Measurements from ENCODE around the gene GRM4.

The GRM4 gene

DNA sequence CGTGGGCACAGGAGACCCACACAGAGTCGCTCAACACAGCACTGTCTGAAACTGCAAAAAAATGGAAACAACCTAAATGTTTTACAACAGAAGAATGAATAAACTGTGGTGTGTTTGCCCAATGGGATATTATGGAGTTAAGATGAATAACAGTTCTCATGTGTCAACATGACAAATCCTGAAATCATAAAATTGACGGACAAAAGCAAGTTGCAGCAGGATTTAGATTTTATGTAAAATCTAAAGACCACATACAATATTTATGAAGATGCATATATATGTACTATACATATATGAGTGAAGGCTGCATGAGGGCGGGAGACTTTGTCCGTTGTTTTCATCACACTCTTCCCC, 79.7 kb downstream of the GRM4 start:
- H3K4me3 ChIP-seq (ENCODE audit: low read depth in 1 of 5, low read length in 5 of 5) = no peak overlapping the region
- H3K9ac ChIP-seq (ENCODE audit: low read length in 5 of 5) = no peak overlapping the region
- no peaks in the 10 kb centered on the region for H3K9me3 ChIP-seq (ENCODE audit: control insufficient read depth in 5 of 5, low read length in 5 of 5)
- no peak overlapping the region for H3K27ac ChIP-seq (ENCODE audit: low read depth, low read length)
- H3K36me3 ChIP-seq (ENCODE audit: control insufficient read depth in 5 of 5, insufficient read depth in 5 of 5, low read length in 5 of 5) = no peaks in the 10 kb centered on the region
- peaks cover 43 to 74% (median 63%) of the 10 kb centered on the region in 5 donors for H3K27me3 ChIP-seq (ENCODE audit: control insufficient read depth in 5 of 5, insufficient read depth in 4 of 5, low read length in 5 of 5)
- H3K4me1 ChIP-seq (ENCODE audit: control insufficient read depth in 5 of 5, insufficient read depth in 5 of 5, low read length in 5 of 5) = peaks cover 0 to 14% (median 6%) of the 10 kb centered on the region in 5 donors

GRCh38 chr6:34065466-34066217, 80.2 kb downstream of the GRM4 start:
- Histone ChIP-seq H3K9ac (ENCODE audit: low read length in 5 of 5) (no peak overlapping the region), H3K36me3 (ENCODE audit: control insufficient read depth in 5 of 5, insufficient read depth in 5 of 5, low read length in 5 of 5) (no peaks in the 10 kb centered on the region), H3K9me3 (ENCODE audit: control insufficient read depth in 5 of 5, low read length in 5 of 5) (no peaks in the 10 kb centered on the region), H3K4me1 (ENCODE audit: control insufficient read depth in 5 of 5, insufficient read depth in 5 of 5, low read length in 5 of 5) (peaks cover 0 to 14% (median 6%) of the 10 kb centered on the region in 5 donors), H3K4me3 (ENCODE audit: low read depth in 1 of 5, low read length in 5 of 5) (no peak overlapping the region), H3K27ac (ENCODE audit: low read depth, low read length) (no peak overlapping the region), H3K27me3 (ENCODE audit: control insufficient read depth in 5 of 5, insufficient read depth in 4 of 5, low read length in 5 of 5) (peaks cover 43 to 72% (median 60%) of the 10 kb centered on the region in 5 donors)

DNA sequence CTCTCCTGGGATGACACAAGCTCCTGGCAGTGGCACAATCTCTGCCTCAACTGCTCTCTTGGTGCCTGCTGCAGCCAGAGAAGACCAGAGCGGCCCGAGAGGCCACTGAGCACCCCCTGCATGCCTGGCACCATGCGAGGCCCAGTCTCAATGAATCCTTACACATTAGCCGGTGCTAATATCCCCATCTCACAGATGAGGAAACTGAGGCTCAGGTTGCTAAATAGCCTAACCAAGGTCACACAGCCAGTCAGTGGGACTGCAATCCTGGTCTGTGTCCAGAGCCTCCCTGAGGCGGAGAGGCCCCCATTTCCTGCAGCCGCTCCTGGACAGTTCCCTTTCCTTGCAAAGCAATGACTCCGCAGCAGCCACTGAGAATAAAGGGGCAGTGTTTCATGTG, 81.2 kb downstream of the GRM4 start:
- Histone ChIP-seq H3K27ac (ENCODE audit: low read depth, low read length) (no peak overlapping the region), H3K36me3 (ENCODE audit: control insufficient read depth in 5 of 5, insufficient read depth in 5 of 5, low read length in 5 of 5) (no peaks in the 10 kb centered on the region), H3K9me3 (ENCODE audit: control insufficient read depth in 5 of 5, low read length in 5 of 5) (no peaks in the 10 kb centered on the region), H3K4me1 (ENCODE audit: control insufficient read depth in 5 of 5, insufficient read depth in 5 of 5, low read length in 5 of 5) (peaks cover 0 to 14% (median 6%) of the 10 kb centered on the region in 5 donors), H3K27me3 (ENCODE audit: control insufficient read depth in 5 of 5, insufficient read depth in 4 of 5, low read length in 5 of 5) (peaks cover 43 to 69% (median 63%) of the 10 kb centered on the region in 5 donors), H3K4me3 (ENCODE audit: low read depth in 1 of 5, low read length in 5 of 5) (no peak overlapping the region), H3K9ac (ENCODE audit: low read length in 5 of 5) (no peak overlapping the region)

DNA sequence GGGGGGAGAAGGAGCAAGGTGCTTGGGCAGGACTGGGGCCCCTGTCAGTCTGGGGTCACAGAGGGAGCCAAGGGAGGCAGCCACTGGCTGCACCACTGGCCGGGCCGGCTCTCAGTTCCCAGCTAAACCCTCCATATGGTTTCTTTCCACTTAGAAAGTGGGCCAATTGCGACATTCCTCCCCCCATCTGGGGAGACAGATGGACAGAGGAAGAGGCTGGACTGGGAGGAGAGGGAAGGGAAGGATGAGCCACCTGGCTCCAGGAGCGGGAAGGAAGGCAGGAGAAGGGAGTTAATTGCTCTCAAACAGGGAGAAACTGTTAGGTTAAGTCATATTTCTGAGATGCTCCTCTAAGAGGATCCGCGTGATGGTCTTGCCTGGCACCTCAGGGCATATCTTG, 82.2 kb downstream of the GRM4 start:
- H3K4me1 ChIP-seq (ENCODE audit: control insufficient read depth in 5 of 5, insufficient read depth in 5 of 5, low read length in 5 of 5) = peaks cover 0 to 14% (median 6%) of the 10 kb centered on the region in 5 donors
- no peaks in the 10 kb centered on the region for H3K36me3 ChIP-seq (ENCODE audit: control insufficient read depth in 5 of 5, insufficient read depth in 5 of 5, low read length in 5 of 5)
- no peak overlapping the region for H3K9ac ChIP-seq (ENCODE audit: low read length in 5 of 5)
- peaks cover 43 to 65% (median 61%) of the 10 kb centered on the region in 5 donors for H3K27me3 ChIP-seq (ENCODE audit: control insufficient read depth in 5 of 5, insufficient read depth in 4 of 5, low read length in 5 of 5)
- H3K9me3 ChIP-seq (ENCODE audit: control insufficient read depth in 5 of 5, low read length in 5 of 5) = no peaks in the 10 kb centered on the region
- H3K4me3 ChIP-seq (ENCODE audit: low read depth in 1 of 5, low read length in 5 of 5) = no peak overlapping the region
- no peak overlapping the region for H3K27ac ChIP-seq (ENCODE audit: low read depth, low read length)

GRCh38 chr6:34062815-34063214, 83.1 kb downstream of the GRM4 start:
- Histone ChIP-seq H3K27ac (ENCODE audit: low read depth, low read length) (no peak overlapping the region), H3K27me3 (ENCODE audit: control insufficient read depth in 5 of 5, insufficient read depth in 4 of 5, low read length in 5 of 5) (peaks cover 36 to 60% (median 54%) of the 10 kb centered on the region in 5 donors), H3K9me3 (ENCODE audit: control insufficient read depth in 5 of 5, low read length in 5 of 5) (no peaks in the 10 kb centered on the region), H3K36me3 (ENCODE audit: control insufficient read depth in 5 of 5, insufficient read depth in 5 of 5, low read length in 5 of 5) (no peaks in the 10 kb centered on the region), H3K9ac (ENCODE audit: low read length in 5 of 5) (no peak overlapping the region), H3K4me3 (ENCODE audit: low read depth in 1 of 5, low read length in 5 of 5) (no peak overlapping the region), H3K4me1 (ENCODE audit: control insufficient read depth in 5 of 5, insufficient read depth in 5 of 5, low read length in 5 of 5) (peaks cover 0 to 14% (median 6%) of the 10 kb centered on the region in 5 donors)

DNA sequence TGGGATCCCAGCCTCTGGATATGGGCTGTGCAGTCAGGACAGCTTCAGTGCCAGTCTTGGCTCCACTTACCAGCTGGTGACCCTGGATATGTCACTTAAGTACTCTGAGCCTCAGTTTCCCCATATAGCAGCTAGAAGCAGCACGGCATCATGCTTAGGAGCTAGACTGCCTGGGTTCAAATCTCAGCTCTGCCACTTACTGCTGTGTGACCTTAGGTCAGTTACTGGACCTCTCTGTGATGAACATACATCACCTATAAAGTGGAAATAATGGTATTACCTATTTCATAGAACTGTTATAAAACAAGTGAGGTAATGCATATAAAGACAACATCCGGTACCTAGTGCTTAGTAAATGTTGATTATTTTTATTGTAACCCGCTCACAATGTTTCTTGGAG, 83.7 kb downstream of the GRM4 start:
- peaks cover 35 to 58% (median 53%) of the 10 kb centered on the region in 5 donors for H3K27me3 ChIP-seq (ENCODE audit: control insufficient read depth in 5 of 5, insufficient read depth in 4 of 5, low read length in 5 of 5)
- H3K27ac ChIP-seq (ENCODE audit: low read depth, low read length) = no peak overlapping the region
- H3K9me3 ChIP-seq (ENCODE audit: control insufficient read depth in 5 of 5, low read length in 5 of 5) = no peaks in the 10 kb centered on the region
- no peaks in the 10 kb centered on the region for H3K36me3 ChIP-seq (ENCODE audit: control insufficient read depth in 5 of 5, insufficient read depth in 5 of 5, low read length in 5 of 5)
- H3K4me3 ChIP-seq (ENCODE audit: low read depth in 1 of 5, low read length in 5 of 5) = no peak overlapping the region
- H3K9ac ChIP-seq (ENCODE audit: low read length in 5 of 5) = no peak overlapping the region
- peaks cover 0 to 14% (median 6%) of the 10 kb centered on the region in 5 donors for H3K4me1 ChIP-seq (ENCODE audit: control insufficient read depth in 5 of 5, insufficient read depth in 5 of 5, low read length in 5 of 5)

DNA sequence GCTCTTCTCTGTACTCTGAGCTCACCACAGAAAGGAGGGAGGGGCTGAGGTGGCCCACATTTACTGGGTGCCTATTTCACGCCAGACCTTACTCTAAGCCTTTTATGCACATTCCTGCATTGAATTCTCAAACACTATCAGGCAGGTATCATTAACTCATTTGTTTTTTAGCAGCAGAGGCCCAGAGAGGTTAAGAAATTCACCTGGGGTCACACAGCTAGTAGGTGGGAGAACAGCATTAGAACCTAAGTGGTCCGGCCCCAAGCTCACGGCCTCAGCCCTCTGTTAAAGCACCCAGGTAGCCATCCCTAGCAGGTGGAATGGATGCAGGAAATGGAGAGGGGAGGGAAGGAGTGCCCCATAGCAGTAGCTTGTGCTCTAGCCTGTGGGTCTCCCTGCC, 84.5 kb downstream of the GRM4 start:
- Histone ChIP-seq H3K9ac (ENCODE audit: low read length in 5 of 5) (no peak overlapping the region), H3K27ac (ENCODE audit: low read depth, low read length) (no peak overlapping the region), H3K4me3 (ENCODE audit: low read depth in 1 of 5, low read length in 5 of 5) (no peak overlapping the region), H3K9me3 (ENCODE audit: control insufficient read depth in 5 of 5, low read length in 5 of 5) (no peaks in the 10 kb centered on the region), H3K27me3 (ENCODE audit: control insufficient read depth in 5 of 5, insufficient read depth in 4 of 5, low read length in 5 of 5) (peaks cover 30 to 53% (median 47%) of the 10 kb centered on the region in 5 donors), H3K36me3 (ENCODE audit: control insufficient read depth in 5 of 5, insufficient read depth in 5 of 5, low read length in 5 of 5) (no peaks in the 10 kb centered on the region), H3K4me1 (ENCODE audit: control insufficient read depth in 5 of 5, insufficient read depth in 5 of 5, low read length in 5 of 5) (peaks cover 0 to 17% (median 12%) of the 10 kb centered on the region in 5 donors)

DNA sequence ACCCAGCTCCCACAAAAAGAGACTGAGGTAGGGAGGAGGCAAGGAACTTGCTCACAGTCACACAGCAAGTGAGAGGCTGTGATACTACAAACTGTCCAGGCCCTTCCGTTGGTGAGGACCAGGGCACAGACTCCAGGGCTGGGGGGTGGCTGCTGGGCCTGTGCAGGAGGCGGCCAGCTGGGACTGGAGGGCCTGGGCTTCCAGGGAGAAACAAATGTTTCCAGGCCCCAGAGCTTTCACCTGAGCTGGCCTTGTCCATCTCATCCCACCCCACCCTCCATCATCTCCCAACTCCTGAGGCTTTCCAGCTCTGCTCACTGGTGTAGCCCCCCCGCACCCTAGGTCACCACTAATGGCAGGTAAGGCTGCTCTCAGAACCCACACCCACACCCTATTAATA, 86.0 kb downstream of the GRM4 start:
- peaks cover 0 to 10% (median 8%) of the 10 kb centered on the region in 5 donors for H3K4me1 ChIP-seq (ENCODE audit: control insufficient read depth in 5 of 5, insufficient read depth in 5 of 5, low read length in 5 of 5)
- H3K36me3 ChIP-seq (ENCODE audit: control insufficient read depth in 5 of 5, insufficient read depth in 5 of 5, low read length in 5 of 5) = no peaks in the 10 kb centered on the region
- no peak overlapping the region for H3K9ac ChIP-seq (ENCODE audit: low read length in 5 of 5)
- peaks cover 30 to 49% (median 40%) of the 10 kb centered on the region in 5 donors for H3K27me3 ChIP-seq (ENCODE audit: control insufficient read depth in 5 of 5, insufficient read depth in 4 of 5, low read length in 5 of 5)
- no peak overlapping the region for H3K27ac ChIP-seq (ENCODE audit: low read depth, low read length)
- no peaks in the 10 kb centered on the region for H3K9me3 ChIP-seq (ENCODE audit: control insufficient read depth in 5 of 5, low read length in 5 of 5)
- no peak overlapping the region for H3K4me3 ChIP-seq (ENCODE audit: low read depth in 1 of 5, low read length in 5 of 5)

DNA sequence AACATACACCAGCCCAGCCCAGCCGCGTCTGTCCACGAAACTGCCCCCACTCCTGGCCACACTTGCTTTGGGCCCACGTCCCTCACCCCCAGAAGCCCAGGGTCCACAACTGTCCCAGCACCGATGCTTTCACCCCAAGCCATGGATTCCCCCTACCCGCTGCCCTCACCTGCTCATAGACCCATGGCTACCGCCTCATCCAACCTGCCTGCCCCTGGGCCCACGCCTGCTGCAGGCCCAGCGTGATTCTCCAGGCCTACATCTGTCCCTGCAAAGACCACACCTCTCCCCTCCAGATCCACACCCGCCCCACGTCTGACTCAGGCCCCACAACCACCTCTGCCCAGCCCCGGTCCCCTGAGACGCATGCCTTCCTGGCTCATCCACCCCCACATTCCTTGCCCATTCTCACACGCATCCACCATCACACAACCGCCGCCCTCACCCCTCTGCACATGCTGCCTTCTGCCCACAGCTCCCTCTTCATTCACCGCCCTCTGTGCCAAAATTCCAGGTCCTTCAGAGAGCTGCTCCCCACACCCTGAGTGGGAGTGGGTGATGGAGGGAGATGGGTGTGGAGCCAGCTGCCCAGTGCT, 86.7 kb downstream of the GRM4 start:
- H3K4me1 ChIP-seq (ENCODE audit: control insufficient read depth in 5 of 5, insufficient read depth in 5 of 5, low read length in 5 of 5) = peaks cover 0 to 10% (median 8%) of the 10 kb centered on the region in 5 donors
- H3K36me3 ChIP-seq (ENCODE audit: control insufficient read depth in 5 of 5, insufficient read depth in 5 of 5, low read length in 5 of 5) = no peaks in the 10 kb centered on the region
- H3K9me3 ChIP-seq (ENCODE audit: control insufficient read depth in 5 of 5, low read length in 5 of 5) = no peaks in the 10 kb centered on the region
- peaks cover 26 to 45% (median 34%) of the 10 kb centered on the region in 5 donors for H3K27me3 ChIP-seq (ENCODE audit: control insufficient read depth in 5 of 5, insufficient read depth in 4 of 5, low read length in 5 of 5)
- H3K27ac ChIP-seq (ENCODE audit: low read depth, low read length) = no peak overlapping the region
- no peak overlapping the region for H3K9ac ChIP-seq (ENCODE audit: low read length in 5 of 5)
- no peak overlapping the region for H3K4me3 ChIP-seq (ENCODE audit: low read depth in 1 of 5, low read length in 5 of 5)

DNA sequence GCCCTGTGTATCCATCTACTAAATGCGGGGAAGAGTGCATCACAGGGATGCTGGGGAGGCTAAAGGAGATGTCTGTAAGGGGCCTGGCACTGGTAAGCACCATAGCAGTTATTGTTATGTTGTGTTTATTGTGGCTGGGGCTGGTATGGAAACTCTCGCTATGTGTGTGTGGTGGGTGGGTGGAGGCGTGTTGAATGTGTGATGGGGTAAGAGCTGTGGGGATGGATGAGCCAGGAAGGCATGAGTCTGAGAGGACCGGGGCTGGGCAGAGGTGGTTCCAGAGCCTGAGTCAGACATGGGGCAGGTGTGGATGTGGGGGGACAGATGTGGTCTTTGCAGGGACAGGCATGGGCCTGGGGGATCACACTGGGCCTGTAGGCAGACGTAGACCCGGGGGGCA, 88.1 kb downstream of the GRM4 start:
- no peaks in the 10 kb centered on the region for H3K36me3 ChIP-seq (ENCODE audit: control insufficient read depth in 5 of 5, insufficient read depth in 5 of 5, low read length in 5 of 5)
- H3K27me3 ChIP-seq (ENCODE audit: control insufficient read depth in 5 of 5, insufficient read depth in 4 of 5, low read length in 5 of 5) = peaks cover 11 to 36% (median 24%) of the 10 kb centered on the region in 5 donors
- peaks cover 0 to 10% (median 8%) of the 10 kb centered on the region in 5 donors for H3K4me1 ChIP-seq (ENCODE audit: control insufficient read depth in 5 of 5, insufficient read depth in 5 of 5, low read length in 5 of 5)
- H3K9ac ChIP-seq (ENCODE audit: low read length in 5 of 5) = no peak overlapping the region
- H3K9me3 ChIP-seq (ENCODE audit: control insufficient read depth in 5 of 5, low read length in 5 of 5) = no peaks in the 10 kb centered on the region
- no peak overlapping the region for H3K4me3 ChIP-seq (ENCODE audit: low read depth in 1 of 5, low read length in 5 of 5)
- no peak overlapping the region for H3K27ac ChIP-seq (ENCODE audit: low read depth, low read length)
